T1000 (cell line): ENCODE measurements around the gene ACHE.
"Not testable (repeated sequence)": the region's sequence is repeated elsewhere in the genome, so short reads cannot be mapped to it uniquely, and the experiment has no call there.

Experiments
- DNase-seq: peaks from one replicate; lab custom pipeline; 2025; ENCODE audit warnings: mixed read lengths; lab: John Stamatoyannopoulos, UW

Gene ACHE

GRCh38 chr7:100895701-100895955 lies at the start of gene ACHE:
TSS of gene ACHE (minus strand) at chr7:100895888. CDS start at chr7:100894232, 1,656 bp downstream.
- DNase-seq: no peak

GRCh38 chr7:100944138-100944537 lies 48.5 kb upstream of the ACHE start:
- no peak for DNase-seq

- no peak for DNase-seq
These were observed 48.0 kb upstream of the ACHE start for GRCh38 chr7:100943693-100944092.

- DNase-seq: no peak
These were observed 46.5 kb upstream of the ACHE start for GRCh38 chr7:100942045-100942774.

- not testable (repeated sequence) for DNase-seq
These were observed 40.5 kb upstream of the ACHE start for GRCh38 chr7:100936167-100936566.

GRCh38 chr7:100935381-100935780 lies 39.7 kb upstream of the ACHE start:
- DNase-seq: not testable (repeated sequence)

- no peak for DNase-seq
These were observed 38.0 kb upstream of the ACHE start for GRCh38 chr7:100933734-100934133.

GRCh38 chr7:100929808-100930174 lies 34.1 kb upstream of the ACHE start:
- no peak for DNase-seq

- DNase-seq: not testable (repeated sequence)
These were observed 27.9 kb upstream of the ACHE start for GRCh38 chr7:100923616-100924015.

- DNase-seq: no peak
These were observed 25.4 kb upstream of the ACHE start for GRCh38 chr7:100921039-100921438.

- DNase-seq: not testable (repeated sequence)
These were observed 24.2 kb upstream of the ACHE start for GRCh38 chr7:100919779-100920437.

GRCh38 chr7:100919335-100919734 lies 23.6 kb upstream of the ACHE start:
- not testable (repeated sequence) for DNase-seq

GRCh38 chr7:100914879-100915447 lies 19.3 kb upstream of the ACHE start:
- no peak for DNase-seq

GRCh38 chr7:100914208-100914878 lies 18.7 kb upstream of the ACHE start:
- no peak for DNase-seq

- no peak for DNase-seq
These were observed 15.8 kb upstream of the ACHE start for GRCh38 chr7:100911484-100911883.

- DNase-seq: not testable (repeated sequence)
These were observed 14.8 kb upstream of the ACHE start for GRCh38 chr7:100910443-100910842.

- no peak for DNase-seq
These were observed 12.8 kb upstream of the ACHE start for GRCh38 chr7:100908512-100908911.

GRCh38 chr7:100902638-100903037 lies 7.0 kb upstream of the ACHE start:
- DNase-seq: no peak

GRCh38 chr7:100901921-100902332 lies 6.2 kb upstream of the ACHE start:
- DNase-seq: no peak

GRCh38 chr7:100900978-100901377 lies 5.3 kb upstream of the ACHE start:
- no peak for DNase-seq

GRCh38 chr7:100899432-100899831 lies 3.7 kb upstream of the ACHE start:
- DNase-seq: no peak

- DNase-seq: no peak
These were observed 2.2 kb upstream of the ACHE start for GRCh38 chr7:100897772-100898454.
